GM19395 (cell line): ENCODE results near the gene KLHL3.

ENCODE experiments used
- ATAC-seq: cut with Tn5 transposase; IDR thresholded peaks from one replicate; pipeline ENCODE4 v1.9.1; 2021; ENCODE audit warnings: mild to moderate bottlenecking, moderate library complexity; ENCODE audit not compliant: unreplicated experiment

The KLHL3 gene

DNA sequence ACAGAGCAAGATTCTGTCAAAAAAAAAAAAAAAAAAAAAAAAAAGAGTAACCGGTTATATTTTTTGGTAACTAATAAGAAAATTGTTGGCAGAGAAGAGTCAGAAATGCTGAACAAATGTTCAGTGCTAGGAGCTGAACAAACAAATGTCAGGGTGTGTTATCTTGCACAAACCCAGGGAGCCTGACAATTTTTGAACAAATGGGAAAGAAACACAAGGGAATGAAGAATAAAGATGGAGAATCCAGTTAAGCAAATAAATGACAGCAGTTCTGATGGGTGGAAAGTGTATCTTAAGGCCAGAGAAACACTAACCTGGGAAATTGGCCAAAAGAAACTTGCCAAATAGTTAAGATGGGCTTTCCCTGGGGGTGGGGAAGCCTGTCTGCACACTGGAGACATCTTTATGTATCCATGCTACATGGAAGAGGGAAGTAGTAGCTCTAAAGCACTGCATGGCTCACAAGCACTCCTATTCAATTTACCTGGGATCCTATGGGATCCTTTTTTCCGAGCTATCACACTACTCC is 23.7 kb downstream of the KLHL3 start:
- ATAC-seq, result no peak

DNA sequence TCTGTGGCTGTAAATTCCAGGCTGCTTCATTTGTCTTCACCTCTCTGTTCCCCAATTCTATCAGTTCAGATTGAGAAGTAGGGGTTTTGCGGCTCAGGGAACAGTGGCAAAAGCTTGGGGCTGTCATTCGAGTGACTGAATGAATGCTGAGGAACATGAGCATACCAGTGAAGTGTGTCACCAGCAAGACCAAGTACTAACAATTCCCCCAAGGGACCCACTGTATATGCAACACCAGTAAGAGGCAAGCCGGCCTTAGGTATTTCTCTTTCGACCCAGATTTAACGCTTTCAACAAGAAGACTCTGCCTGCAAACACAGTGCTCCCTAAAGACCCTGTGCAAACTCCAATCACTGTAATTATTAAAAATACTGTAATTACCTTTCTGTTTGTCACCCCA is 25.8 kb downstream of the KLHL3 start:
- ATAC-seq, result no peak

DNA sequence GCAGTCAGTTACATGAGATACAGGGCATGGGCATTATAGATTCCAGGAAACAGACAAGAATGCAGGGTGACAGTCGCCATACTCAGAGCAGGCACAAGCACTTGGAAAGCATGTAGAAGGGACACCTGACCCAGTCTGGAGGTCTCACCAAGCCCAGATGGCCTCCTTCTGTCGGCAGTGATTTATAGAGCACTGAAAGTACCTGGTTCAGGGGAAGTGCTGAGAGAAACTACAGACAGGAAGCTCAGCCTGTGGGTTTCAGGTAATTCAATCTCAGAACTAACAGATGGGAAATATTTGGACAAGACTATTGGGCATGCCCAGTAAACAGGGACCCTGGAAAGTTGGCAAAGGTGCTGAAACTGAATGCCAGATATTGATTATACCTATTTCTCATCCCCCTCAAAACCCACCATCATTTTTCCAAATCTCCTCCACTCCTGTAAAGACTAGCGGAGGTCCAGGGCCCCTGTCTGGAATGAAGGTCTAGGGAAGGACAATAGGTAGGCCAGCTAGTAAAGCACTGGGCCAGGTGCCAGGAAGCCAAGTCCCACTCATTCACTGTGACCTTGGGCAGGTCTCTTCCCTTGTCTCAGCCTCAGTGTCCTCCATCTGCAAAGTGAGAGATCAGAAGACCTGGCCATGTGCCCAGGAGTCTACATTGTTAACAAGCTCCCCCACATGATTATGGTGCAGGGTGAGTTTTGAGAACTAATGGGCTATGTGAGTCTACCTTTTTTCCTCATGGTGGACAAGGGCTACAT is 26.9 kb downstream of the KLHL3 start:
- ATAC-seq, result no peak

DNA sequence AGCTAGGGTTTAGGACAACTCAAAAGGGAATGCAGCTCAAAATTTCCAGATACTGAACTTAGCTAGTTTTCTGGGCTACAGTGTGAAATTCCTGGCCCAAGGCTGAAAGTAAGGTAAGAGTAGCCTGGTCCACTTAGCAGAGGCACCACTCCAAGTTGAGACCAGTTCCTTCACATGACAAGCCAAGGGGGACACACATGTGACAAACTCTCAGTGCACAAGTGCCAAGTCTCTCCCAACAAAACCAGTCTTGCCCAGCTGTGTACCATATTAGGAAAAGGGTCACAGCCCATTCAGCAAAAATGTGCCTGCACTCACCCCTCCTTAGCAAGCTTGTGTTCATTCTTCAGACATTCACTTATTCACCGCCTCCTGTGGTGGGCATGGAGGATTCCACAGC is 27.8 kb downstream of the KLHL3 start:
- no peak for ATAC-seq

DNA sequence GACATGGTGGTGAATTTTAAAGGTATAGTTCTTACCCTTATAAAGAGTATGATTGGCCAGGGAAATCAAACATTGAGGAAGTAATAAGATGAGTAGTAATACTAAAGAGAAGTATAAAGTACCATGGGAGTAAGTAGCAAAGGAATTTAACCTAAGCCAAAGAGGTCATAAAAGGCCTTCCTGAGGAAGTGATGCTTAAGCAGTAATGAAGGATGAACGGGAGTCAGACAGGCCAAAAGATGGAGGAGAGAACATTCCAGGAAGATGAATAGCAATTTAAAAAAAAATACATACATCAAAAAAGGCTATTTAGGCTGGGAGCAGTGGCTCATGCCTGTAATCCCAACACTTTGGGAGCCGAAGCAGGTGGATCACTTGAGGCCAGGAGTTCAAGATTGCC is 29.0 kb downstream of the KLHL3 start:
- ATAC-seq, result no peak

DNA sequence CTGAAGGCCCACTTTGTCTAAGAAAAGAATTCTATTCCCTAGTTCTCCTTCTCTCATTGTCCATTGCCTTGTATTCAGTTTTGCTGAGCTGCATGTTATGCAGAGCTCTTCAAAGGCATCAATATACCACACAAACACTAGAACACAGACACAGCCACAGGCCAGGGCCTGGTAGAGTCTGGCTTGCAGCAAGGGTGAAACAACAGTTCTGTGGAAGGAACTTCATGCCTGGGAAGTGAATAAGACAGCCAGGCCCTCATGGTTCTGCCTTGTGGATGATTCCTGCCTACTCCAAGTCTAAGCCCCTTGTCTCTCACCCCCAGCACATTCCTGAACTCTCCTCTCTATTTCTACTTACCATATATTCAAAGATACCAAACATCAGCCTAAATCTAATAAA is 30.8 kb downstream of the KLHL3 start:
- no peak for ATAC-seq

DNA sequence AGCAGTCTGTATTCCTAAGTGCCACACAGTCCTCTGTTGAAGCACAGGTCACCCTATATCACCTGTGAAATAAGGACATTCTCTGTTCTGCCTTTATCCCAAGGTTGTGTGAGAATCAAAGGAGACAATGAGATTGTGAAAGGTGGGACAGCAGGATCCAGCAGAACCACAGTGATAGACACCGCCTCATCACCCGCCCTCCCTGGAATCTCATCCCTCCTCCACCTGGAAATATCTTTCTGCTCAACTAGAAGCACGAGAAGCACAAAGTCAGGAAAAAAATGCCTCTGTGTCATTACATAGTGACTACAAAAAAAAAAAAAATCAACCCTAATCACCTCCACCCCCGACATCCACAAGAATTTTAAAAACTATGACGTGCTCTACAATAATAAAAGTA is 32.3 kb downstream of the KLHL3 start:
- ATAC-seq, result no peak

DNA sequence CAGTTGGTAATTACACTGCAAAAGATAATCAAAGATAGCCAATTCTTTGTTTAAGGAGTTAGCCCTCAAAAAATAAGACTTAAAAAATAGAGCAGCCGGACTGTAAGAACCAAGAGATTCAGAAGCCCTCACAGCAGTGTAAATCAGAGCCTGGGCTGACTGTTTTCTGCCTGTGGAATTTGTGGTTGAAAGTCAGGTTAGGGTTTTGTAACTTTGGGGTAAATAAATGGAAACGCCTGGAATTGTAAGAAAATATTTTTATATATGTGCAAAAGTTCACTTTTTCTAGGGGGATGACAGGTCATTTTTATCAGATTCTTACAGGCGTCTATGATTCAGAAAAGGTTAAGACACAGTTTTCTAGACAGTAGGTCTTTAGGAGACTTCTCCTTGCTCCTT is 35.6 kb downstream of the KLHL3 start:
- no peak for ATAC-seq

DNA sequence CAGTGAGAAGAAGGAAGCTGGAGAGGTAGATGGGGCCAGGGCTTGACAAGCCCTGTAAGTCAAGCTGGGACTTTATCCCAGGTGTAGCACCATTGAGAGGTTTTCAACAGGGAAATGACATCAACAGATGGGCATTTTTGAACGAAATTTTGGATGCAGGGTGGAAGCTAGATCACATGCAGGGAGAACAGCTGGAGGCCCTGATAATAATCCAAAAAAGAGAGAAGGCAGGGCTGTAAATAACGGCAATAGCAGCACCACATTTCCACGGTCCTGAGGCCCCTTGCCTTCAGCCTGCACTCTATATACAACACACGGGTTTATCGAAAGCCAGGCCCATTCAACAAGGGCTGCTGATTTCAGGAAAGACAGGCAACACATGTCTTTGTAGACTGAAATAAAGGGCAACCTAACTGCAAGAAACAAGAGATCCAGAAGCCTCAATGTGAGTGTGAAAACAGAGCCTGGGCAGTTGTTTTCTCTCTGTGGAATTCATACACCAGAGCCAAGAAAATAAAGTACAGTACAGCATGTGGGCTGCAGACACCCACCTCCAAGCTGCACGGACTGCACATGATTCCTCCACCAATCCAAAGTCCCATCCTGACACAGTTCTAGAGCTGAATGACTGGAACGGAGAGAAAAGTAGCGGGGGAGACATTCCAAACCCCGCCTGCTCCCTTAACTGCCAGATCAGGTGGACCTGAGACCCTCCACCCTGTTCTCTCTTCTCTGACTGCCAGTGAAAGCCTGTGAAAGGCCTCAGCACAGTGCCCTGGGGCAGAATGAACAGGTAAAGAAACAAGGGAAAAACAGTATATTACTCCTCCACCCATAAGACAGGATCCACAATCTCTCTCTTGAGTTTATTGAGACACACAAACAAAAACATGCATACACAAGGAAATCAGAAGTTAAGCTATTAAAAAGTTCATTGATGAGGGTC is 36.3 kb downstream of the KLHL3 start:
- ATAC-seq, result no peak

DNA sequence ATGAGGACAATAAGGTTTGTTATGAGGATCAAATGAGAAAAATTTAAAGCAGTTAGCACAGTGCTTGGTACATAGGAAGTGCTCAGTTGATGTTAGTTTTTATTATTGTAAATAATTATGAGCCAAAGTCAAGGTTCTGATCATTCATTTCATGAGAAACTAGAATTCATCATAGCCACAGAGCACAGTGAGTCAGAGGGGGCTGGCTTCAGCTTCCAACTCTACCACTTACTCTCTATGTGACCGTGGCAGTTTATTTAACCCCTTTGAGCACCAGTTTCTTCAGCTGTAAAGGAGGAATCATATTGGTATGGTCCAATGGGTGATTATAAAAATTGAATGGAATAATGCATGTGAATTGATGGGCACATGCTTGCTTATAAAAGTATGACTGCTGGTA is 39.4 kb downstream of the KLHL3 start:
- ATAC-seq, result no peak

DNA sequence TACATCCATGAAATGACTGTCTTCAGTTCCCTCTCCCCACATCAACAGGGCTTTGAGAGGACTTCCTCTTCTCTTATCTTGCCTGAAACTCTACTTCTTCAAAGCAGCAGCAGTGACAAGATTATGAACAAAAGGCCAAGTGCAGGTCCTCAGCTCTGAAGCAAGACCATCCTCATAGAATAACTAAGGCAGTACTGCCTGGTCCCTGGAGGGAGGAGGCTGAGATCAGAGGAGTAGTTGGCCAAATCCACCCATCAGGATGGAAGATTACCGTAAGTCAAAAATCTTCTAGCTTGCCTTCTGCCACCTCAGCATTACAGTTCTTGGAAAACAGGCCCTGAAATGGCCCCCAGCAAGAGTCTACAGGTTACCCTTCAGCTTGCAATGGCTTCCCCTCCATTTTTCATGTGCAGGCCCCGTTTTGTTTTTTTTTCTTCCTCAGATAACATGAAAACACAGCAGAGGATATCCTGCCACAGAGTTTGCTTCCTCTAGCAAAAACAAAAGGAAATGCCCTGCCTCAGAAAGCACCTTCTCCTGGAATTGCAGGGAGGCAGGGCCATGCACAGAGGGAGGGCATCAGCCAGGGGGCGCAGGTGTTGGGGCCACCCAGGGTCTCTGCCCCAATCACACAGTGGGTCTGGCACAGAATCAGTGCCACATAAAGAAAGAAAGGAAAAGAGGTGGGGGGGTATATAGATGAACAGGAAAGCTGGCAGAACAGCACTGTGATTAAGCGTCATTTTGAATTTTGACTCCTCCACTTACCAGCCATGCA is 40.0 kb downstream of the KLHL3 start:
- ATAC-seq, result no peak

DNA sequence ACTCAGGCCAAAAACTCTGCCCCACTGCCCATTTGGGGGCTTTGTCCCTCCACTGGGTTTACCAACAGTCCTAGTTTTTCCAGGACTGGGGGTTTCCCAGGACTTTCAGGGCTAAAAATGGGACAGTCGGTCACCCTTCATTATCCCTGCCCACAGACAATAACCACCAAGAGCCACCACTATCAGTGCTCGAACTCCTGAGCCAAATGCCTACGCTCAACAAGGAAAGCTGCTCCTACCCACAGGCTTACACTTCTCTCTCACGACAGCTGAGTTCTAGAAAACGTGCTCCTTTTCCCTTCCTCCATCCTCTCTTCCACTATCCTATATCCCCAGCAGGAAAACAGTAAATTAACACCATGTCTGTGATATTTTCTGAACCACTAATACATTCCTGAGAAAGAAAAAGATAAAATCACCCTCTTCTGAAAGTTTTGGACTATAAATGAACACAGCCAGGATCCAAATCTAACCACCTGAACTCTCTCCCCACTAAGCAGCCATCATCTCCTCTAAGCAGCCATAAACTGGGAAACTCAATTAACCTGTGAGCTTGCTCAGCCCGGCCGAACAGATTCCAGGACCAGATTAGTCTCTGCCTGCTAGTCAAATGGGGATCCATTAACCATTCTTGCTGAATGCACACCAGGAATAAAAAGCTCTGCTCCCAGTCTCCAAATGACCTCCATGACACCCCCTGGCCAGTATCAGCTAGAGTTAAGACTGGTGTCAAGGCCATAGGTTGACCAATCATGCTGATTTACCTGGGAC is 41.8 kb downstream of the KLHL3 start:
- no peak for ATAC-seq

DNA sequence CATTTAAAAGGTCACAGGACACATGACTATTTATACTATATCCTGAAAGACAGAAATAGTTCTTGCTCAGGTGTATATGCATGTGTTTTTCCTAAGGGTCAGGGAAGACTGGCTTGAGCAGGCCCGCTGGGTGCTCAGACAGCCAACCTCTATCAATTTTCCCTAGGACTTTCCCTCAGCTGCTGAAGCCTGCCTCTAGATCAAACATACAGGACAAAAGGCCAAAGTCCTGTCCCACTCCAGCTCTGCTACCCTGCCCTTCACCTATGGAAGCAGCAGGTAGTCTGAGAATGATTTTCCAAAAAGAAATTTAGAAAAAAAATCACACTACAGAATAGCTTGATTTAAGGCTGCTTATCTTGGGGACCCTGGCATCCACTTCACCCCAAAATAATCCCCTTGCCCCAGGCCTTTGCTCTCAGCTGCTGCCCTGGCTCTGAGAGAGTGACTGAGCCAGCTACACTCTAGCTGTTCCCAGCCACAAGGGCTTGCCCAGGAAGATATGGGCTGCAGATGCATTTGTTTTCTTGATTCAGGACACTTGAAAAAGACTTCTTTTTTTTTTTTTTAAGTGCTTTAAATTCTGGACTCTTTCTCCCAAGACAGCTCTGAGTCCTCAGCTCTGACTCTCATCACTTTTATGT is 42.5 kb downstream of the KLHL3 start:
- ATAC-seq, result no peak

DNA sequence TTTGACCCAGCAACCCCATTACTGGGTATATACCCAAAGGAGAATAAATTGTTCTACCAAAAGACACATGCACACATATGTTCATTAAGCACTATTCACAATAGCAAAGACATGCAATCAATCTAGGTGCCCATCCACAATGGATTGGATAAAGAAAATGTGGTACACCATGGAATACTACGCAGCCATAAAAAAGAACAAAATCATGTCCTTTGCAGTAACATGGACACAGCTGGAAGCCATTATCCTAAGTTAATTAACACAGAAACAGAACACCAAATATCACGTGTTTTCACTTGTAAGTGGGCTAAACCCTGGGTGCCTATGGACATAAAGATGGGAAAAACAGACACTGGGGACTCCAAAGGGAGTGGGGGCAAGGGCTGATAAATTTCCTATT is 46.6 kb downstream of the KLHL3 start:
- no peak for ATAC-seq

DNA sequence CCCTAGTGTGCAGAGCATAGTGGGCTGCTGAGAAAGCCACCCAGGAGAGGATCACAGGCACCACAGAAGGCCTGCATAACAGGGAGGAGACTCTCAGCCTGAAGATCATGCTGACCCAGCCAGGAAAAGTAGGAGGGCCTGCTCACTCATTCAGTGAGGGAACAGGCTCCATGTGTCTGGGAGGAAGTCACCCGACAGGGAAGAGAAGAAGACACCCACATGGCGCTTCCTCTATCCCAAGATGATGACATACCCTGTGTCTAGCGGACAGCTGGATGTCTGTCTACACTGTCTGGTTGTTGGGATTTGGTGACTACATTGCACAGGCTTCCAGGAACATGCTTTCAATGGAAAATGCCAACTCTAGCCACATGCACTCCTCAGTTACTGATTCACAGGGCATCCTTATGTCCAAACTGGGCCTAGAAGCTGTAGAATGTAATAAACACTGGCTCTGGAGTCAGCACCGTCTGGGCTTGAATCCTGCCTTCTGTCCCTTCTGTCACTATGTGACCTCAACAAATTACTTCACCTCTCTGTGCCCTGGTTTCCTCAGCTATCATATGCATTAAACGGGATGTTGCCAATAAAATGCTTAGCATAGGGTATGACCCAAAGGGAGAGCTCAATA is 47.6 kb downstream of the KLHL3 start:
- ATAC-seq, result no peak

DNA sequence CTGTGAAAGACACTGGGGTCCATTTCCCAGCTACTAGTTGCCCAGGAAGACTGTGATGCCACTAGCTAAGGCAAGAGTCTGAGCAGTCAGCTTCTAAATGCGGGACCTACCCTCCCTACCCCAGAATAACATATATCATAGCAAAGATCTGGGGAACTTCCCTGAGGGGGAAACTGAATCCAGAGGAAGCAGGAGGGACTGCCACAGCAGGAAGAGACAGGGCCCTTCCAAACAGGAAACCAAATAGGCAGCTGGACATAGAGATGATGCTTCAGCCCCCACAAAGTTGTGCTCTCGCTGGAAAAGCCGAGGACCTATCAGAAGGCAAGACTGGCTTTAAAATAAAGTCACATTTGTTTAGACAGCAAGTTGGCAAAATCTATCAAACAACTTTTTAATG is 51.1 kb downstream of the KLHL3 start:
- ATAC-seq, result no peak

DNA sequence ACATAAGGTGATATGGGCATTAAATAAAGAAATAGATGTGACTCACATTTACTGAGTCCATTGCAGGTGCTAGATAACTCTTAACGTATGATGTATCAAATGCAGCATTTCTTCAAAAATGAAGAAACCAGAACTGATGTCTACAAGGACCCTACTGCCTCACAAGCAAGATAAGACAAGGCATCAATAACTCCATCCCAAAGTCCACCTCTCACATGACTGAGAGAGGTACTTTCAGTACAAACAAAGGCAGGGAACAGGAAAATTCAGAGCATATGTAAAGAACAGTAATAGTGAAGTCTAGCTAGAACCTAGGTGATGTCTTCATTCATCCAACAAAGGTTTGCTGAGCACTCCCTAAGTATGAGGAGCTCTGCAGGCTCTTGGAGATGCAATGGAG is 54.7 kb downstream of the KLHL3 start:
- ATAC-seq, result no peak

DNA sequence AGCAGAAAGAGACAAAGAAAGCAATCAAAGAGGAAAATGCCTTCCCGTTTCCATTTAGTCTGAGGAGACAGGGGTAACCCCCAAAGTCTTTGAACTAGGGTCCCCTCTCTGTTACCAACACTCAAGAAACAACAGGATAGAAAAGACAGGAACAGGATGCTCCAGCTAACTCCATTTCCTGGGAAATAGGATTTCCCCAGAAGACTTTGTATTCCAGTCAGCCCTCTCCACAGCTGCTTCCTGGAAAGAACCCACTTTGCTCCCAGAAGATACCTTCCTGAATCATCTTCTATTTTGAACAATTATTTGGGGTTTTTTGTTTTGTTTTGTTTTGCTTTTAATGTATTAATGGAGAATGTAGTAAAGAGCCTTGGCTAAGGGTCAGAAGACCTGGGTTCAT is 56.0 kb downstream of the KLHL3 start:
- no peak for ATAC-seq

DNA sequence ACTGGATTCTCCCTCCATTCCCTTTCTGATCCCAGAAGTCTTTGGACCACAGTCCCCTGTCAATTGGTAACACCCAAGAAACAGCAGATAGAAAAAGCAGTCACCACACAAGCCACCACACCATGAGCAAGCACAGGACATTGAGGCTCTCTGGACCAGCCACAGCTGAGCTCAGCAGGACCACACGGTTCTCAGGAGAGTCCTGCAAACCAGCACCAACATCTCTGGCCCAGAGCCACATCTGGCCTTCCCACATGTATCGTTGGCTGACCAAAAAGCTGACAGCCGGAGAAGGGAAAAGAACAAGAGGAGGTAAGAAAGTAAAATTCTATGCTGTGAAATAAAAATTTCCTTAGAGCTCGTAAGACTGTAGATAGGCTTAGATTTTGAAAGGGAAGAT is 56.7 kb downstream of the KLHL3 start:
- no peak for ATAC-seq

DNA sequence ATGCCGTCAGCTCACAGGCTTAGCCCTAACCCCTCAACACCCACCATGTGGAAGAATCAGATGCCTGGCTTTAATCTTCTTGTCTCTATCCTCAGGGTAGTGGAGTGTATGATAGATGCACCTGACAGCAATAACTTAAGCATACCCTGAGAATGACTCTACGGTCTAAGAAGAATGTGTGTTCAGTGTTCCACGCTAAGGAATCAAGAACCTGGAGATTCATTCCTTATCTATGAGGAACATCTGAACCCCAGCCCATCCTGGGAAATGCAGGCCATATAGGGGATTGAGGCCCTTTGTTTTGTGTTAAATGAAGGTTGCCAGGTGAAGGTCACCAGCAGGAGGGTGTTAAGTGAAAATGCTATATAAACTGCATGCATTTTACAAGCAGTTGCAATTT is 63.0 kb downstream of the KLHL3 start:
- no peak for ATAC-seq
